Endometrial microvascular endothelial cells (primary cell): ENCODE measurements around the gene RRAD. TPM values are rescaled to one million over a fixed set of nuclear protein-coding genes. Genes with fewer than 3 reads are reported as not detected.
"Not testable (repeated sequence)": the region's sequence is repeated elsewhere in the genome, so short reads cannot be mapped to it uniquely, and the experiment has no call there.

Experiments used
- in situ Hi-C: cut with HindIII; loops from 2 replicates; pipeline ENCODE4 v1.10.0; 2017; ENCODE audit warnings: low sequenced_read_pairs, low pct_unique_long_range_greater_than_20kb; ENCODE audit errors: inconsistent ontology term
- total RNA-seq: library from RNA; depleted of rRNA; stranded (reverse); fragments of >200 nt; gene quantifications from one replicate; pipeline ENCODE4 v1.2.3, GENCODE V29; 2015; ENCODE audit errors: inconsistent ontology term

Gene RRAD
- total RNA-seq, 1 donor from 2014 or later, result 0.46 TPM

DNA sequence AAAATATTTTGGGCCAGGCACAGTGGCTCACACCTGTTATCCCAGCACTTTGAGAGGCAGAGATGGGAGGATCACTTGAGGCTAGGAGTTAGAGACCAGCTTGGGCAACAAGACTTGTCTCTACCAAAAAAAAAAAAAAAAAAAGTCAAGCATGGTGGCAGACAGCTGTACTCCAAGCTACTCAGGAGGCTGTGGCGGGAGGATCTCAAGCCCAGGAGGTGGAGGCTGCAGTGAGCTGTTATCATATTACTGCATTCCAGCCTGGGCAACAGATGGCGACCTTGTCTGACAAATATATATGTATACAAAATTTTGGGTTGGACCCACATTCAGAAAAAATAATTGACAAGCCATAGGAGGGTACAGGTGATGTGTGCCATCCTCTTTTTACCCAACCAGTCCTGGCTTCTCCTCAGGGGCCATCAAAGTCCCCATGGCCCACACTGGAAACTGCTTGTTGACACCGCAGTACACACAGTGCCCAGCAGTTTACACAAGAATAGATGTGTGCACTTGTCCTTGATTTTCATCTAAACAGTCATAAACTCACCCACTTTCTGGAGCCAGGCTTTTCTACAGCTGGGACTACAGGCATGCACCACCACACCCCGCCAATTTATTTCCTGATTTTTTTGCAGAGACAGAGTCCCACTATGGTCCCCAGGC, 11.7 kb upstream of the RRAD start:
- in situ Hi-C loops, result no loop called here

DNA sequence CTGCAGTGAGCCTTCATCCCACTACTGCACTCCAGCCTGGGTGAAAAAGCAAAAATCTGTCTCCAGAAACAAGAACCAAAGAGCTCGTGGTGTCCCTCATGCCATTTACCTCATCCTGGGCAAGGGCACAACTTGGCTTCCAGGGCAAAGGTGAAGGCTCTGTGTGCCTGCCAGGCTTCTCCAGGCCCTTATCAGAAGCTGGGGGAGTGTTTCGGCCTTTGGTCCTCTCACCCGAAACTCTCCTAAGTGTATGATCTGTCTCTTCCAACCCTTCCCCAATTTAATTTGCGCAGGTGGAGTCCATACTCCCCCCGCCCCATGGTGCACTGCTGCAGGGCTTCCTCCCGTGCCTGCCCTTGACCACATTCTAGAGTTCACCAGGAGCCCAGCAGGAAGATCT, 11.1 kb upstream of the RRAD start:
- in situ Hi-C loops, result no loop called here

DNA sequence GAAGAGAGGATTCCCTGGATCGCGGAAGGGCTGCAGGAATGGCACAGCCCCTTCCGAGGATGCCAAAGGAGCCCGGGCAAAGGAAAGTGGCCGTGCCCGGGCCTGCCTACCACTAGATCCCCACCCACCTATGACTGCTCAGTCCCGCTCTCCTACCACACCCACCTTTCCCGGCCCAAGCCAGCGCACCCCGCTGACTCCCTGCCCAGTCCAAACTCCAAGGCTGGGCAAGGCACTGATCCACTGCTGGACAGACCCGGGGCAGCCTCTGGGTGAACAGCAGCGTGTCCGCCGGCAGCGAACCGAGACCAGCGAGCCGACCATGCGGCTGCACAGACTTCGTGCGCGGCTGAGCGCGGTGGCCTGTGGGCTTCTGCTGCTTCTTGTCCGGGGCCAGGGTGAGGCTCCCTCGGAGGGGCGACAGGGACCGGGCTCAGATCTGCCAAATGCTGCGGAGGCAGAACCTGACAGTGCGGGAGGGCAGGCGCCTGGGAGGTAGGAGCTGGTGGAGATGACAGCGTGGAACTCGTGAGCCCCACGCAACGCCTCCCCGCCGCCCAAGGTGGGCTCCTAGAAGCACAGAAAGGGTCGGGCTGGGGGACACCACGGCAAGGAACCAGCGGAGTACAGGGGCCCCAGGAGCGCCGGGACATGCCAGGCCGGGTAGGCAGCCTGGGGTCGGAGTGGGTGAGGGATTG, 10.1 kb upstream of the RRAD start, which contains the start of gene CES2:
TSS of gene CES2 (plus strand) at position 203 of the 698 bp plus-strand sequence. CDS start at position 323, 120 bp downstream.
- in situ Hi-C loops, result no loop called here

DNA sequence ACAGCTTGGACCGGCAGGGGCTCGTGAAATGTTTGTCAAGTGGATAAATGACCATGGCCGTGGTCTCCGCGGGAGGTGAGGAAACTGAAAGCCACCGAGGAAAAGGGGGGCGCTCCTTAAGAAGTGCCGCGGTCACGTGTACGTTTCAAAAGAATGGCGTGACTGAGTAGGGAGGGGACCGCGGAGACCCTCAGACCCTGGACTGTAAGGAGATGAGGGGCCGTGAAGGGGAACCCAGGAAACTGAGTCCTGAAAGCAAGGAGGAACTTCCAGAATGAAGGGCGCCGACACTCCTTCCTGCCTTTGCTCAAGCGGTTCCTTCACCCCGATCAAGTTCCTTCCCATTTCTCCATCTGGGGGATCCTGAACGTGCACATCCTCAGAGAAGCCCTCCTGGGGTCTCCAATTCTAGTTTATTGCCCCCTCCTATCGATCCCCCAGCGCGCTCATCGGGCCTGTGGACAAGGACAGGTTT, 9.5 kb upstream of the RRAD start:
- in situ Hi-C loops, result not testable (repeated sequence)

DNA sequence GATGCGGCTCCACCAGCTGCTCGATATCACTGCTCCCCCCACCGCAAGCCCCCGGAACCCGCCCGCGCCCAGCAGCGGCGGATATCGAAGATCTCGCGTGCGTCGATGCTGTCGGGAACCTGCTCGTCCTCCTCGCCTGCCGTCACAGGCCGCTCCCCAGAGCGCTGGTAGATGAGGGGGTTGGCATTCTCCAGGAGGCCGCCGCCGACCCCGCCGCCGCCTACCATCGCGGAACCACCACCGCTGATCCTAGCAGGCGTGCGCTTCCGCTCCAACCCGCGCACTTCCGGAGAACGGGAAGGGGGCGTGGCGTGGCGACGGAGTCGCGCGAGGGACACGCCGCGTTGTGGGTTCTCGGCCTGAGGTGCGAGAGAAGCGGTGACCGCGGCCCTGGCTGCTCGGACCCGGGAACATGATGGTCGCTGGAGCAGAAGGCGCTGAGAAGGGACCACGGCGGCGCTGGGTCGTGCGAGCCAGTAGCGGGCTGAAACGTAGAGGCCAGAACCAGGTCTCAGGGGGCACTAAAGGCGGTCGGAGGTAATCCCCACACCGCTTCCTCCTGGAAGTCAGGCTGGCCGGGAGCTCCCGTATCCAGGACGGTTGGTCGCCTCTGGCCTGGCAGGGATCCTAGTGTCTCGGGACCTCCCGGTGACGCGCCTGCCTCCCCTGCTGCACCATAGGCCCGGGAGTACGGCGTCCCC, 9.0 kb upstream of the RRAD start, which contains the start of gene CIAO2B:
TSS of gene CIAO2B (minus strand) at position 265 of the 701 bp plus-strand sequence. CDS start at position 227, 38 bp downstream.
- in situ Hi-C loops, result no loop called here

DNA sequence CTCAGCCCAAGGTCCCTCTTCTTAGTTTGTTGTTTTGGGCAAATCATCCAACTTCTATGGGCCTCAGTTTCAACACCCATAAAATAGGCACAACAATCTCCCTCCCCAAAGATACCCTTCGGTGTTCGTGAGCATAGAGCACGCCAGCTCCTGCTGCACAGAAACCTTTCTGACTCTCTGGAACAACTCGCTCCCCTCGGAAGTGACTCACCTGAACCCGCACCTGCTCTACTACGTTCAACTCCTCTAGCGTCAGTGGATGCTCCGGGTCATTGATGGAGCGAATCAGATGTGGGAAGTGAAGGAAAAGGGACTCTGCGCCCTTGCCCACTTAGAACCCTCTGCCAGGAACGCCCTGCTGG, 8.4 kb upstream of the RRAD start:
- in situ Hi-C loops, result no loop called here

DNA sequence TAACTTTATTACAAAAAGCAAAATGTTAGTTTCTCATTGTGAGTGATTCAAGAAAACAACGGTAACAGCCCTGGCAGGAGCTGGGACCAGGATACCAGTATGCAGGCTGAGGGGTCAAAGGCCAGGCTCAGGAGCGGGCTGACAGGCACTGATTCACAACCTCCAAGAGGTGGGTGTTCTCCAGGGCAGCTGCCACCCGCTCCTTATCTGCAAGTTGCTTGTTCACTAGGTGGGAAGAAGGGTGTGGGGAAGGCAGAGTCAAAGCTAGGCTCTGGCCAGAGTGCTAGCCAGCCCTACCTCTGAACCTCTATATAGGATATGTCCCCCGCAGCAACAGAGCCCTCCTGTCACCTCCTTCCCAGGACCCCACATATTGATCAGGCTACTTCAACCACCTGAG, 6.7 kb upstream of the RRAD start:
- in situ Hi-C loops, result no loop called here

DNA sequence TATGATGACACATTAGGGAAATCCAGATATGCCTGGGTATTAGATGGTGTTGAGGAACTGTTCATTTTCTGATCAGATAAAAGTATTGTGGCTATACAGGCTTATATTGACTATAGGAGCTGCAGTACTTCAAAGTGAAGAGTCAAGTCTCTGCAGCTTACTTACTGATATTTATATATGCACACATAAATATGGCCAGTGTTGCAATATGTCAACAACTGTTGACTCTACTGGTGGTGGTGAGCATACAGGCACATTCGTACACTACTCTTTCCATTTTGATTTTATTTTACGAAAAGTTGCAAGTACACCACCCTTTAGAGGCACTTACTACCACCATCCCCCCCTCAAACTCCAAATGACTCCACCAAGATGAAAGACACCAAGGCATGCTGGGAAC, 6.3 kb upstream of the RRAD start:
- in situ Hi-C loops, result no loop called here

DNA sequence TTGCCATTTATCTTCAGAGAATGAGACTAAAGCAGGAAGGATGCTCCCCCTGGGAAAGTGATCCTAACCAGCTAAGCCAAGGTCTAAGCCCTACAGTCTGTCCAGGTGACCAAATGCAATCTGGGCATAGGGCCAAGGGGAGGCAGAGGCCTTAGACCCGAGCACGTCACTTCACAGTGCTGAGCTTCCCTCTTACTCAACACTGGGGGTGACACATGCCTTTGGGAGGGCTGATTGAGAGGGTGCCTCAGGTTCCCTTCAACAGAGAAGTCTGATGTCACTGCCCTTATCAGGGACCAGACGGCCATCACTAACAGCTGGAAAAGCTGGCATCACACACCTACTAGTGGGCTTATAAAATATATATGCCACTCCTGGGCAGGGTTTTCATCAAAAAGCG, 4.9 kb upstream of the RRAD start:
- in situ Hi-C loops, result no loop called here

DNA sequence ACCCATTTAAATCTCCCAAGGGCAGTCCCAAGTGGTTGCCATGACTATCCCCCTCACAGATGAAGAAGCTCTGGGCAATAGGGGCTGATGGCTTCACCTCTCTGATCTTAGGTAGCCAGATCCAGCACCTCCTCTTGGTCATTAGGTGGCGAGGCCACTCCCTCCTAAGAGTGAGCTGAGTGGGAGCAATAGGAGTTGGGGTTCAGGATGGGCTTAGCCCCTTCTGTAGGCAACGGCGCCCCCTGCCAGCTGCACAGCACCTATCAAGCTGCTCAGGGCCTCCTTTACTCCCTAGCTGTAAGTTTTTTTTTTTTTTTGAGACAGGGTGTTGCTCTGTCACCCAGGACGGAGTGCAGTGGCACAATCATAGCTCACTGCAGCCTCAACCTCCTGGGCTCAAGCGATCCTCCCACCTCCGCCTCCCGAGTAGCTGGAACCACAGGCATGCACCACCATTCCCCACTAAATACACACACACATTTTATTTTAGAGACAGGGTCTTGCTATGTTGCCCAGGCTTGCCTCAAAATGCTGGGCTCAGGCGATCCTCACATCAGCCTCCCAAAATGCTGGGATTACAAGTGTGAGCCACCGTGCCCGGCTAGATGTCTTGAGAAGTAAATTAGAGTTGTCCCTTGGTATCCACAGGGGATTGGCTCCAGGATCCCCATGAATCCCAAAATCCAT, 3.5 kb upstream of the RRAD start:
- in situ Hi-C loops, result no loop called here

DNA sequence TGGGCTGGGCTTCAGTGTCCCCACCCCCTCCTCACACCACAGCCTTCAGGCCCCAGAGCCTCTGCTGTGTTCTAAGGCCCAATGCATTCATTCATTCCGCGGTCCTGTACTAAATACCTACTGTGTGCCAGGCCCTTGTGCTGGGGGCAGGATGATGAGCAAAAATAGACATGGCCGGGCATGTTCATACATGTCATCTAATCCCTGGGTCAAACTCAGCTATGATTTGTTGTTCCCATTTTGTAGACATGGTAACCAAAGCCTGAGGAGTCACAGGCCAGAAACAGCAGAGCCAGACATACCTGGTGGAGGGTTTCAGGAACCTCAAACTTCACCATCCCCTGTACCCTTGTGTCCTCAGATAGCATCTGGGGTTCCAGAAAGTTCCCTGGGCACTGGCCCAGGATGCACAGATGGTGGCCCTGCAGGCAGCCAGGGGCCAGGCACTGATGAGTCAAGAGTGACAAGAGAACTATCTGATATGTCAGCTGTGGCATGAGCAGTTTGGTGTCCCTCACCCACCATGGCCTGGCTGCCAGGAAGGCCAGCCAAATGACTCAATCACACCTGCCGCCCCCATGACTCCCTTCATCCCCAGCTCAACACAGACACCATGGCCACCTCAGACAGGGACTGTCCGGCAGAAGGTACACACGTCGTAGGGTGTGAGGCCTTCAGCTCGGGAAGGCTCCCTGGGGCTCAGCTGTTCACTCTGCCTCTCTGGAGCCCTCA, 2.7 kb upstream of the RRAD start:
- in situ Hi-C loops, result no loop called here

DNA sequence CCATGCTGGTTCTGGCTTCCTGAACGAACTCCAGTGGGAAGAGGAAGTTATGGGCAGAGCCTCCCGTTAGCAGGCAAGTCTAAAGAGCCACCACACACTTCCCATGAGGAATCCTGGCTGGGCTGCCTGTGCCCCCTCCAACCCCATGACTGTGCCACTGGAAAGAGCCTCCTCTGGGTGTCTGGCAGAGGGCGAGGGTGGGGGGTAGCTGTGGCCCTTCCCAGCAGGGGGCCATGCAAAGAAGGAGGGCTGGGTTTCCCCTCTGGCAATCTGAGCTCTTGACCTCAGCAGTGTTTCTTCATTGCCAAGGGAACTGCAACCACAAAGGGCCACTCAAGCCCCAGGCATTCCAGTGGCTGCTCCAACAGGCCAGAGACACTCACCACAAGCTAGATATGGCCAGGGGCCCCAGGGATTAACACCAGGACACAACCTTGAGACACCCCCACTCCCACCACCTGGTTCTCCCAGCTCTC, 1.7 kb upstream of the RRAD start:
- in situ Hi-C loops, result no loop called here

DNA sequence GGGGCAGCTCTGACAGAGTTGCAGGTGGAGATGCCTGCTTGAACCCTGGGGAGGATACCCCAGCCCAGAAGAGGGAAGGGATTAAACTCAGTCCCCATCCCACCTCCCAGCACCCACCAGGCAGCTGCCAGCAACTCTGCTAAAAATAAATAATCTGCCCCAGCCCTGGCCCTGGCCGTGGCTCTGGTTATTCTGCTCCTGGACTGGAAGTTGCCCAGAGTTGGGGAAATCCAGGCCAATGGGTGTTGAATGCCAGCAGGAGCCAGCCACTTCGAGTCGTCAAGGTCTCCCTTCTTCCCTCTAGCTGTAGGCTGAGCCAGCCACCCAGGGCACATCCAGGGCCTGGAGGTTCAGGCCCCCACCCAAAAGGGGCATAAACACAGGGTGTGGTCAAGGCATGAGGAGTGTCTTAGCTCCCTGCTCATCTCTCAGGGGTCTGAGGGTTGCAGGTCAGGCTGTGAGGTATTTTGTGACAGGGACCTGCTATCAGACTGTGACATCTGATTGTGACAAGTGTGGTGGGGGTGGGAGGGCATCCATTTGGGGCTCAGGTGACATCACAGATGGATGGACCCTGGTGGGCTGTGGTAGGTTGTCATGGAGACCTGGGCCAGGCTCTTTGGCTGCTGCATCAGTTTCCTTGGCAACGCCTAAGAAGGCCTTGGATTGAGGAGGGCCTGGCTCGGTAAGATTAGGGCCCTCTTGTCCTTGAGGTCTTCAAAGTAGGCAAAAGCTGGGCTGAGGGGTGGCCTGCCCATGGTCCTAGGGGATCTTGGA, 1.0 kb upstream of the RRAD start:
- in situ Hi-C loops, result no loop called here

DNA sequence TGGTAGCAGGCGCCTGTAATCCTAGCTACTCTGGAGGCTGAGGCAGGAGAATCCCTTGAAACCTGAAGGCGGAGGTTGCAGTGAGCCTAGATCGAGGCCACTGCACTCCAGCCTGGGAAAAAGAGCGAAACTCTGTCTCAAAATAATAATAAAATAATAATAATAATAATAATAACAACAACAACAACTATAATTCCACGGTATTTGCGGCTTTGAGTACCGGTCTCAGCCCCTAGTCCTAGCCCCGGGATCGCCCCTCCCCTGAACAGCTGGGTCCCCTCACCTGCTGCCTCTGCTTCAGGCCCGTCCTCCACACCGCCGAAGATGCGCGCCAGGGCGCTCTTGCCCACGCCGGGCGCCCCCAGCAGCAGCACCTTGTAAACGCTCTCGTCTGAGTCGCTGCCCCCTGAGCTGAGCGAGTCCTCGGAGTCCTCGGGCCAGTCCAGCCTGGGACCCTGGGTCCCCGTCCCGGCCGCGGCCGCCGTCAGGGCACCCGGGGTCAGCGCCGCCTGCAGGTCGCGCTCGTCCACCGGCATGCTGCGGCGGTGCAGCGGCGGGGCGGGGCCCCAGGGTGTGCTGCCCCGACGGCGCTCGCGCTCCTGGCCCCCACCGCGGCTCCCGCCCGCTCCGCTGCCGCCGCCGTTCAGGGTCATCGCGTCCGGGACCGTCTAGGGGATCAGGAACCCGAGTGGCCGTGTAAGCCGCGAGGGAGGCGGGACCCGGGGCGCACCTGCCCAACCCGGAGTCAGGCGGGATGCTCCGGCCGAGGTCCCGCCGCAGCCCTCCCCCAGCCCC, 611 bp downstream of the RRAD start:
- in situ Hi-C loops, result no loop called here

DNA sequence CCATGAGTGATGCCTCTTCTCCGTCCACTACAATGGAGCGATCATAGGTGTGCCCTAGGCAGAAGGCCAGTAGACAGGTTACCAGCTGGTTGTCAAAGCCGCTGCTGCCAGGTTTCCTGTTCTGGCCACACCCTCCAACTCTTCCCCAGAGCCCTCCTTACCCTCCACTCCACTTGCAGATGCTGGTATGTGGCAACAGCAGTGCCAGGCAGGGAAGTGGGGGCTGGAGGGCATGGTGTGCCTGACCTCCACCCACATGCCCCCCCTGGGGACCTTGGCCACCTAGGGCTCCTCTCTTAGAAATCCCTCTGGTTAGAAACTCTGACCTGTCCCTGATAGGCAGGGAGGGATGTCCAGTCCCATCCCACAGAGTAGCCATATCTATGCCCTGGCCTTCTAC, 1.5 kb downstream of the RRAD start:
- in situ Hi-C loops, result no loop called here

DNA sequence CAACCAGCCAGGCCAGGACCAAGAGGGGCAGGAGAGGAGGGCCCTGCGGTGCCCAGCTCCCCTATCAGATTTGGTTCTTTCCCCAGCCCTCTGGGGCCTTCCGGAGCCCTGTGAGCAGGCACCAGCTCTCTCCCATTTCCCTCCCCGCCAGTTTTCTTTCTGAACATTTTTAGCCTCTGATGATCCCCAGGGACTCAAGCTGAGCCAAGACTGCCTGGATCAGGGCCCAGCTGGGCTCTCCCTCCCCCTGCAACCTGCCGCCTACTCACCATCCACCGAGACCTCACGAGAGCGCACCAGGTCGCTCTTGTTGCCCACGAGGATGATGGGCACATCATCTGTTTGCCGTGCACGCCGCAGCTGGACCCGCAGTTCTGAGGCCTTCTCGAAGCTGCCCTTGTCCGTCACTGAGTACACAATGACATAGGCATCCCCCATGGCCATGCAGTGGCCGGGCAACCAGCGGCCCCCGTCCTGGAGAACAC, 2.0 kb downstream of the RRAD start:
- in situ Hi-C loops, result no loop called here
